HFF-Myc (cell line): Measurements from ENCODE around the gene SLC38A8.

ENCODE experiments used
- DNase-seq: peaks from one replicate; pipeline ENCODE4 v3.0.0-alpha.2; 2011; ENCODE audit warnings: low read depth; ENCODE audit errors: extremely low read depth
- H3K4me3 ChIP-seq: replicated peaks from 2 replicates; pipeline ENCODE4 v1.5.1; 2011; ENCODE audit warnings: low read depth, mild to moderate bottlenecking, control low read depth, low read length
- TF ChIP-seq, protein P1 (sequence below): IDR thresholded peaks from 2 replicates; pipeline ENCODE4 v1.5.1; 2012; ENCODE audit warnings: mild to moderate bottlenecking, low read depth, low read length, control low read depth; ENCODE audit errors: missing control alignments

SLC38A8 gene

GRCh38 chr16:84036982-84037425 lies 5.6 kb downstream of the SLC38A8 start:
- no peak overlapping the region for H3K4me3 ChIP-seq
- no peak for DNase-seq
- TF ChIP-seq, protein P1, sequence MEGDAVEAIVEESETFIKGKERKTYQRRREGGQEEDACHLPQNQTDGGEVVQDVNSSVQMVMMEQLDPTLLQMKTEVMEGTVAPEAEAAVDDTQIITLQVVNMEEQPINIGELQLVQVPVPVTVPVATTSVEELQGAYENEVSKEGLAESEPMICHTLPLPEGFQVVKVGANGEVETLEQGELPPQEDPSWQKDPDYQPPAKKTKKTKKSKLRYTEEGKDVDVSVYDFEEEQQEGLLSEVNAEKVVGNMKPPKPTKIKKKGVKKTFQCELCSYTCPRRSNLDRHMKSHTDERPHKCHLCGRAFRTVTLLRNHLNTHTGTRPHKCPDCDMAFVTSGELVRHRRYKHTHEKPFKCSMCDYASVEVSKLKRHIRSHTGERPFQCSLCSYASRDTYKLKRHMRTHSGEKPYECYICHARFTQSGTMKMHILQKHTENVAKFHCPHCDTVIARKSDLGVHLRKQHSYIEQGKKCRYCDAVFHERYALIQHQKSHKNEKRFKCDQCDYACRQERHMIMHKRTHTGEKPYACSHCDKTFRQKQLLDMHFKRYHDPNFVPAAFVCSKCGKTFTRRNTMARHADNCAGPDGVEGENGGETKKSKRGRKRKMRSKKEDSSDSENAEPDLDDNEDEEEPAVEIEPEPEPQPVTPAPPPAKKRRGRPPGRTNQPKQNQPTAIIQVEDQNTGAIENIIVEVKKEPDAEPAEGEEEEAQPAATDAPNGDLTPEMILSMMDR = no peak

GRCh38 chr16:84036131-84036530 lies 6.5 kb downstream of the SLC38A8 start:
- DNase-seq = no peak
- no peak overlapping the region for H3K4me3 ChIP-seq
- TF ChIP-seq, protein P1 = no peak

- no peak overlapping the region for H3K4me3 ChIP-seq
- TF ChIP-seq, protein P1 = no peak
- no peak for DNase-seq
These were observed 8.1 kb downstream of the SLC38A8 start for GRCh38 chr16:84034516-84034915.

DNA sequence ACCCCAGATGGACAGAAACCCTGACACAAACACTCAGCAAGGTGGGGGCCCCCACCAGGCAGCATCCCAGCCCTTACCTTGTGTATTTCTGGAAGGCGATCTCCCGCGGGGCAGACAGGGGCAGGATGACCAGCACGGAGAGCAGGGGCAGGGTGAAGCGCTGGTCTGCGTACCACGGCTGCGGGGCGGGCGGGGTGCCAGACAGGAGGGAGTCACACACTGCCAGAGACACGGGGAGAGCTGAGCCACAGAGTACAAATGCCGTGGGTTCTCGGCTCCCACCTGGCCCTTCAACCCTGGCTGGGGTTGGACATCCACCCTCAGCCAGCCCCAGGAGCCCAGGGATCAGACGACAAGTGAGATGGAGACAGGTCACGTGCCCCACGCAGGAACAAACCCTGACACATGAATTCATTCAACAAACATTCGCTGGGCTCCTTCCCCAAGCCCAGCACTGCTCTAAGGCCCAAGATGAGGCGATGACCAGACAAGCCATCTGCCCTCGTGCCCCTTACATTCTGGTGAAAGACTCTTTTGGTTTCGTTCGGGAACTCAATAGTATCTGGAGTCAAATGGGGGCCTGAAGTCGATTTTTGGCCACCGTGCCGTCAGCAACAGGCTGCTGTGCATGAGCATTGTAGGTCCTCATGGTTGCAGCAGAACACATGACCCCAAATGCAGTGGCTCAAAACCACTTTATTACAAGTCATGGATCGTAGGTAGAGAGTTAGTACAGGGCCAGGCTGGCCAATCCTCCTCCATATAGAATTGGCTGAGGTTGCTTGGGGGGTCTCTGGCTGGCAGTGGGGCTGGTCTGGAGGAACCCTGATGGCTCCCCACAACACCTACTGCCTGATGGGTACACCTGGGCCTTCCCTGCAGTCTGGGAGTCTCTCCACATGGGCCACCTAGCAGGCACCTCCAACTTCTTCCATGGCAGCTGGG lies 9.1 kb downstream of the SLC38A8 start:
- DNase-seq = no peak
- H3K4me3 ChIP-seq = no peak overlapping the region
- TF ChIP-seq, protein P1 = no peak

DNA sequence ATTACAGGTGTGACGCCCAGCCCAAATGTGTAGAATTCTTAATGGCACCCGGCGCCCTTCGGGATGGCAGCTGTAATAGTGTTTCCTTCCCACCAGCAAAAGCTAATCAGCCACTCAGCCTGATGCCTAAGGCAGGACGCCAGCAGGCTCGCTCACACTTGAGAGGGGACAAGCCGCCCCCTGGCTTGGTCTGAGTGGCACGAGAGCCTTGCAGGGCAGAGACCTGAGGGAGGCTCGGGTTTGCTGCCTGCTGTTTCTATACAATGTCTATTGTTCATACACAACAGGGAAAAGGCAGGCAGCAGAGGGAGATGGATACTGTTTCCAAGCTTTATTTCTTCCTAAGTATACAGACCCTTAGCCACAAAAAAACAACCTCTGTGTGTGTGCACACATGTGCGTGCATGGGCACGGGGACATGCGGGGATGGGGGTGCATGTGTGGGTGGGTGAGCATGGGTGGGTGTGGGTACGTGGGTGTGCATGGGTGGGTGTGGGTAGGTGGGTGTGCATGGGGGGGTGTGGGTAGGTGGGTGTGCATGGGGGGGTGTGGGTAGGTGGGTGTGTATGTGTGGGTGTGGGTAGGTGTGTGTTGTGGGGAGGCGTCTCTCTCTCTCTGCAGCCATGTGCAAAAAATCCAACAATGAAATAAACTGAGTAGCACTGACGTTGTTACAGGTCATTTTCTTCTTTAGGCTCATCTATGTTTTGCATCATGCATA lies 10.0 kb downstream of the SLC38A8 start:
- TF ChIP-seq, protein P1 = no peak
- no peak for DNase-seq

DNA sequence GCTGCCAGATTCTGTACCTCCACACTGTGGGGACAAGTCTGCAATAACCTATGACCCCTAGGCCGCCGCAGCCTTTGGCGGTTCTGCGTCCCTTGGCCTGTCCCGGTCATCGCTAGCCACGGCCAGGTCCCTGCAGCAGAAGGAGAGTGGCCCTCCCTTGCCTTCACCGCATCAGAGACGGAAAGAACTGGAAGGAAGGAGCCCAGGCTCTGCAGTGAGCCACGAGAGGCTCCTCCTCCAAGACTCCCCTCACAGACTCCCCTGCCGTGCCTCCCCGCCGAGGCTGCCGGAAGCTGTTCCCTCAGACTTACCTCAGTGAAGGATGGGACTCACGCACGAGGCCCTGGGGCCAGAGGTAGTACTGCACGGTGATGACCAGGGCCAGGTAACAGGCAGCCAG lies 11.0 kb downstream of the SLC38A8 start:
- TF ChIP-seq, protein P1 = no peak
- H3K4me3 ChIP-seq = no peak overlapping the region
- DNase-seq = no peak

More for the DNA sequence above, 10.0 kb downstream of the SLC38A8 start:
- H3K4me3 ChIP-seq = no peak overlapping the region
